Measurements from ENCODE around the gene KIR2DL3. TPM values are rescaled to one million over a fixed set of nuclear protein-coding genes. Genes with fewer than 3 reads are reported as not detected.

The KIR2DL3 gene
- total RNA-seq, result not detected in 2 replicates

DNA sequence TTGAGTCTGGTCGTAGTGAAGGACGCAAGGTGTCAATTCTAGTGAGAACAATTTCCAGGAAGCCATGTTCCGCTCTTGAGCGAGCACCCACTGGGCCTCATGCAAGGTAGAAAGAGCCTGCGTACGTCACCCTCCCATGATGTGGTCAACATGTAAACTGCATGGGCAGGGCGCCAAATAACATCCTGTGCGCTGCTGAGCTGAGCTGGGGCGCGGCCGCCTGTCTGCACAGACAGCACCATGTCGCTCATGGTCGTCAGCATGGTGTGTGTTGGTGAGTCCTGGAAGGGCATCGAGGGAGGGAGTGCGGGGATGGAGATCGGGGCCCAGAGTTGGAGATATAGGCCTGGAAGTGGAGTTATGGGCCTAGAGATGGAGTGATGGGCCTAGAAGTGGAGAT lies at the start of gene KIR2DL3:
TSS of gene KIR2DL3 (plus strand) at position 208 of the 400 bp plus-strand sequence. CDS start at position 241, 33 bp downstream.

DNA sequence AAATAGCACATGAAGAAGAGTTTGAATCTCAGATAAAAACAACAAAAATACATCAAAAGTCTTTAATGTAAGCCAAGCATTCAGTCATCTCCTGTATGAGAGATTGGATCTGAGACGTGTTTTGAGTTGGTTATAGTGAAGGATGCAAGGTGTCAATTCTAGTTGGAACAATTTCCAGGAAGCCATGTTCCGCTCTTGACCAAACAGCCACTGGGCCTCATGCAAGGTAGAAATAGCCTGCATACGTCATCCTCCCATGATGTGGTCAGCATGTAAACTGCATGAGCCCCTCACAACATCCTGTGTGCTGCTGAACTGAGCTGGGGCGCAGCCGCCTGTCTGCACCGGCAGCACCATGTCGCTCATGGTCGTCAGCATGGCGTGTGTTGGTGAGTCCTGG lies 14.2 kb upstream of the KIR2DL3 start, which contains the start of gene KIR3DL3:
TSS of gene KIR3DL3 (plus strand) at position 301 of the 400 bp plus-strand sequence. CDS start at position 356, 55 bp downstream.

DNA sequence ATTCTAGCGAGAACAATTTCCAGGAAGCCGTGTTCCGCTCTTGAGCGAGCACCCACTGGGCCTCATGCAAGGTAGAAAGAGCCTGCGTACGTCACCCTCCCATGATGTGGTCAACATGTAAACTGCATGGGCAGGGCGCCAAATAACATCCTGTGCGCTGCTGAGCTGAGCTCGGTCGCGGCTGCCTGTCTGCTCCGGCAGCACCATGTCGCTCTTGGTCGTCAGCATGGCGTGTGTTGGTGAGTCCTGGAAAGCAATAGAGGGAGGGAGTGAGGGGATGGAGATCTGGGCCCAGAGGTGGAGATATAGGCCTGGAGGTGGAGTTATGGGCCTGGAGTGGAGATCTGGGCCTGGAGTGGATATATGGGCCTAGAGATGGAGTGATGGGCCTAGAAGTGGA lies 31.3 kb downstream of the KIR2DL3 start, which contains the start of gene KIR2DL1:
TSS of gene KIR2DL1 (plus strand) at position 148 of the 400 bp plus-strand sequence. CDS start at position 206, 58 bp downstream.

Other genes starting within 250 kb of the KIR2DL3 start
- gene LAIR2, start 235.7 kb upstream of the KIR2DL3 start, total RNA-seq, result not detected in 2 replicates
- not detected in 2 replicates for gene LILRA2, start 164.7 kb upstream of the KIR2DL3 start, total RNA-seq
- gene LILRA1, start 144.9 kb upstream of the KIR2DL3 start, total RNA-seq, result not detected in 2 replicates
- gene LILRB1, start 108.0 kb upstream of the KIR2DL3 start, total RNA-seq, result not detected in 2 replicates
- not detected in 2 replicates for gene LILRB4, start 75.5 kb upstream of the KIR2DL3 start, total RNA-seq
- gene KIR3DL3, start 14.1 kb upstream of the KIR2DL3 start, total RNA-seq, result not detected in 2 replicates
- gene KIR2DL1, start 31.3 kb downstream of the KIR2DL3 start, total RNA-seq, result not detected in 2 replicates
- gene KIR2DL4, start 65.1 kb downstream of the KIR2DL3 start, total RNA-seq, result not detected in 2 replicates
- not detected in 2 replicates for gene KIR3DL1, start 78.0 kb downstream of the KIR2DL3 start, total RNA-seq
- gene KIR2DS4, start 94.2 kb downstream of the KIR2DL3 start, total RNA-seq, result not detected in 2 replicates
- not detected in 2 replicates for gene KIR3DL2, start 111.9 kb downstream of the KIR2DL3 start, total RNA-seq
- not detected in 2 replicates for gene FCAR, start 135.7 kb downstream of the KIR2DL3 start, total RNA-seq
- gene NCR1, start 167.6 kb downstream of the KIR2DL3 start, total RNA-seq, result not detected in 2 replicates
- not detected in 2 replicates for gene NLRP7, start 209.0 kb downstream of the KIR2DL3 start, total RNA-seq
- gene NLRP2, start 227.9 kb downstream of the KIR2DL3 start, total RNA-seq, result not detected in 2 replicates